Endodermal cell (in vitro differentiated cells): Measurements from ENCODE around the gene PPP2R2B. TPM values are rescaled to one million over a fixed set of nuclear protein-coding genes. Genes with fewer than 3 reads are reported as not detected.

ENCODE experiments used
- DNase-seq: peaks from one replicate; pipeline ENCODE4 v3.0.0-alpha.2; 2017
- H3K27ac ChIP-seq: 2 replicates; pipeline ENCODE4 v1.5.1; 2013; ENCODE audit warnings: mild to moderate bottlenecking, low read depth, low read length, moderate library complexity
- H3K27me3 ChIP-seq: 2 replicates; pipeline ENCODE4 v1.6.1; 2013; ENCODE audit warnings: mild to moderate bottlenecking, low read length, moderate library complexity; ENCODE audit not compliant: insufficient read depth, control insufficient read depth, poor library complexity, severe bottlenecking
- H3K36me3 ChIP-seq: 2 replicates; pipeline ENCODE4 v1.7.0; 2013; ENCODE audit warnings: mild to moderate bottlenecking, low read length, moderate library complexity; ENCODE audit not compliant: control insufficient read depth, insufficient read depth
- H3K4me1 ChIP-seq: one replicate; pipeline ENCODE4 v1.7.0; 2013; ENCODE audit warnings: low read length; ENCODE audit not compliant: control insufficient read depth, insufficient read depth
- H3K4me3 ChIP-seq: 2 replicates; pipeline ENCODE4 v1.5.1; 2013; ENCODE audit warnings: mild to moderate bottlenecking, low read length, moderate library complexity
- H3K9ac ChIP-seq: 2 replicates; pipeline ENCODE4 v1.6.1; 2013; ENCODE audit warnings: mild to moderate bottlenecking, low read length, moderate library complexity; ENCODE audit not compliant: poor library complexity, severe bottlenecking; ENCODE audit errors: extremely low read depth
- H3K9me3 ChIP-seq: 2 replicates; pipeline ENCODE4 v1.6.1; 2013; ENCODE audit warnings: mild to moderate bottlenecking, low read length, moderate library complexity; ENCODE audit not compliant: control insufficient read depth
- H3K27ac Mint-ChIP-seq: 2 replicates; pipeline ENCODE4 v1.8.0; 2020; ENCODE audit warnings: mixed read lengths
- H3K27me3 Mint-ChIP-seq: 2 replicates; pipeline ENCODE4 v1.8.0; 2021; ENCODE audit warnings: mild to moderate bottlenecking, mixed read lengths; ENCODE audit not compliant: insufficient read depth
- H3K36me3 Mint-ChIP-seq: 2 replicates; pipeline ENCODE4 v1.8.0; 2020; ENCODE audit warnings: low read depth, mixed read lengths
- H3K4me1 Mint-ChIP-seq: 2 replicates; pipeline ENCODE4 v1.8.0; 2020; ENCODE audit warnings: mixed read lengths
- H3K4me3 Mint-ChIP-seq: 2 replicates; pipeline ENCODE4 v1.8.0; 2020; ENCODE audit warnings: mild to moderate bottlenecking, moderate library complexity, mixed read lengths
- H3K9me3 Mint-ChIP-seq: 2 replicates; pipeline ENCODE4 v1.8.0; 2020; ENCODE audit warnings: mild to moderate bottlenecking, mixed read lengths
- CTCF ChIP-seq: fragments of 200-600 bp; sonication (generic); conservative IDR thresholded peaks from 2 replicates; pipeline ENCODE4 v1.5.0; 2021; ENCODE audit warnings: antibody characterized with exemption, mild to moderate bottlenecking
- WGBS, 2 experiments: methylation state at CpG; one replicate each; pipeline versions ENCODE4 v1.1.5 to v1.1.7; 2013; ENCODE audit warnings: missing lambda C conversion rate in 2 of 2, mixed read lengths in 1 of 2; ENCODE audit not compliant: insufficient coverage in 1 of 2, insufficient read length in 1 of 2; 5-methylcytosine and 5-hydroxymethylcytosine counted together
- total RNA-seq, 2 donors: library from RNA; stranded (reverse); fragmentation: NEBNext Ultra II Directional in 1 of 2; extraction: Animal tissue kit (Norgen Biotek cat#: 25700) in 1 of 2; gene quantifications; 2 replicates in 1 of 2; 3 replicates in 1 of 2; pipeline ENCODE4 v1.2.1, GENCODE V29; 2021

Gene PPP2R2B
- total RNA-seq, 2 donors from 2014 or later, result 3.3 to 8.0 TPM

GRCh38 chr5:146690880-146691355 is 187.6 kb downstream of the PPP2R2B start:
- no peak overlapping the region for H3K4me3 Mint-ChIP-seq
- no peak overlapping the region for H3K27ac ChIP-seq
- no peak overlapping the region for H3K9ac ChIP-seq
- H3K36me3 Mint-ChIP-seq, result no peaks in the 10 kb centered on the region
- no peak overlapping the region for H3K4me3 ChIP-seq
- no peaks in the 10 kb centered on the region for H3K9me3 ChIP-seq
- H3K27me3 Mint-ChIP-seq, result no peaks in the 10 kb centered on the region
- H3K4me1 Mint-ChIP-seq, result peaks cover 6% of the 10 kb centered on the region
- H3K36me3 ChIP-seq, result no peaks in the 10 kb centered on the region
- no peaks in the 10 kb centered on the region for H3K27me3 ChIP-seq
- H3K4me1 ChIP-seq, result peaks cover 2% of the 10 kb centered on the region
- 90 to 92% methylated on average over 2 to 6 of the region's 6 CpGs for WGBS, 2 experiments
- no peak overlapping the region for H3K27ac Mint-ChIP-seq
- no peak for TF ChIP-seq CTCF
- no peak for DNase-seq
- H3K9me3 Mint-ChIP-seq, result no peaks in the 10 kb centered on the region

- TF ChIP-seq CTCF, result no peak
These were observed 190.9 kb downstream of the PPP2R2B start for GRCh38 chr5:146687630-146688029.

GRCh38 chr5:146683861-146684260 is 194.7 kb downstream of the PPP2R2B start:
- 97 to 100% methylated on average over 1 to 5 of the region's 5 CpGs for WGBS, 2 experiments

More at GRCh38 chr5:146687630-146688029, 190.9 kb downstream of the PPP2R2B start:
- Mint-ChIP-seq H3K27me3 (no peaks in the 10 kb centered on the region), H3K4me3 (no peak overlapping the region), H3K9me3 (no peaks in the 10 kb centered on the region), H3K4me1 (peaks cover 1% of the 10 kb centered on the region), H3K36me3 (no peaks in the 10 kb centered on the region), H3K27ac (no peak overlapping the region)
- Histone ChIP-seq H3K4me1 (no peaks in the 10 kb centered on the region), H3K27ac (no peak overlapping the region), H3K9ac (no peak overlapping the region), H3K9me3 (no peaks in the 10 kb centered on the region), H3K27me3 (no peaks in the 10 kb centered on the region), H3K4me3 (no peak overlapping the region), H3K36me3 (no peaks in the 10 kb centered on the region)
- 93 to 94% methylated on average over 2 to 4 of the region's 4 CpGs for WGBS, 2 experiments
- DNase-seq, result no peak

More at GRCh38 chr5:146683861-146684260, 194.7 kb downstream of the PPP2R2B start:
- Mint-ChIP-seq H3K4me3 (no peak overlapping the region), H3K36me3 (no peaks in the 10 kb centered on the region), H3K9me3 (no peaks in the 10 kb centered on the region), H3K27me3 (no peaks in the 10 kb centered on the region), H3K27ac (no peak overlapping the region), H3K4me1 (peaks cover 1% of the 10 kb centered on the region)
- Histone ChIP-seq H3K9me3 (no peaks in the 10 kb centered on the region), H3K27ac (no peak overlapping the region), H3K4me1 (no peaks in the 10 kb centered on the region), H3K27me3 (no peaks in the 10 kb centered on the region), H3K36me3 (no peaks in the 10 kb centered on the region), H3K4me3 (no peak overlapping the region), H3K9ac (no peak overlapping the region)
- no peak for TF ChIP-seq CTCF
- no peak for DNase-seq
